ENCODE measurements around the gene ETV3L. TPM values are rescaled to one million over a fixed set of nuclear protein-coding genes. Genes with fewer than 3 reads are reported as not detected.

Gene ETV3L
- total and polyA plus RNA-seq, 5 donors from 2014 or later, result not detected

DNA sequence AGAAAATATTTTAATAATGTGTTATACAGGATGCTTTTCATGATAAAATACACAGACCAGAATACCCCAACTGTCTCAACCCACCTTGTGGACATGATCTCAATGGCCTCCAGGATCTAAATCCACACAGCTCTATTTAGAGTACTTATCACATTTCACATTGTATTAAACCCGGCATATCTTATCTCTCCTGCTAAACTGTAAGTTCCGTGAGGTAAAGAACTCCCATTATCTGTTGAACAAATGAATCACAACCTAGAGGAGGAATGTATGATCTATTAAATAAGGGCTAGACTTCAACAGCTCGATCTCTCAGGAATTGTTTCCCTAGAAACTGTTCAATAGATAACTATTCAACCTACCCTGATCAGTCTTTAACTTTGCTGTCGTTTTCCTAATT is 31.7 kb upstream of the ETV3L start:
- DNase-seq (no peak), ATAC-seq (ENCODE audit: low read depth in 2 of 2) (no peak)
- H3K27ac Mint-ChIP-seq, result peak overlapping the region in 1 of 3 donors; percentile 55
- peaks cover 44 to 58% (median 51%) of the 10 kb centered on the region in 4 donors for H3K4me1 Mint-ChIP-seq
- Histone ChIP-seq H3K27ac (ENCODE audit: insufficient read depth, low read length, poor library complexity, severe bottlenecking) (no peak overlapping the region), H3K36me3 (ENCODE audit: control insufficient read depth, insufficient read depth, low read length) (peaks cover 71% of the 10 kb centered on the region), H3K4me1 (ENCODE audit: control insufficient read depth, insufficient read depth, low read length, poor library complexity, severe bottlenecking) (peaks cover 40% of the 10 kb centered on the region), H3K9me3 (ENCODE audit: control insufficient read depth in 2 of 2, low read length in 2 of 2) (no peaks in the 10 kb centered on the region), H3K27me3 (ENCODE audit: control insufficient read depth, insufficient read depth, low read length) (no peaks in the 10 kb centered on the region), H3K4me3 (ENCODE audit: low read depth, low read length) (no peak overlapping the region)
- H3K36me3 Mint-ChIP-seq, result peaks cover 48% of the 10 kb centered on the region
- no peaks in the 10 kb centered on the region for H3K9me3 Mint-ChIP-seq
- no peak overlapping the region for H3K4me3 Mint-ChIP-seq
- no peaks in the 10 kb centered on the region for H3K27me3 Mint-ChIP-seq

DNA sequence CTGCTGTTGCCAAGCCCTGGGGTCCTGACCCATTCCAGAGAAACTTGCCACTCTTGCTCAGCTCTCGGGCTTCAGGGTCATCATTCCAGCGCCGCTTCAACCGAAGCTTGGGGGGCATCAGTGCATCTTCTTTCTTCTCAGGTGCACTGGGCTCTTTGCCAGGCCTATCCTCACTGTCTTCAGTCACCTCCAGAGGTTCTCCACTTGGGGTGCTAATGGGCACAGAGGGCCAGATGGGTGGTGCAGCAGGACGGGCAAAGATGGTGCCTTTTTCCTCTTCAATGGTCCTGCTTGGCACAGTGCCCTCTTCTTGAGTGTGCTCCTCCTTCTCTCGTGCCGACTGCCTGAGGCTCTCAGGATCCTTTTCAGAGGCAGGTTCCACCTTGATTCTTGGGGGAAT is 25.2 kb upstream of the ETV3L start:
- no peak for ATAC-seq (ENCODE audit: low read depth in 2 of 2)
- peak overlapping the region in 1 of 3 donors; percentile 26 for H3K27ac Mint-ChIP-seq
- Histone ChIP-seq H3K36me3 (ENCODE audit: control insufficient read depth, insufficient read depth, low read length) (peaks cover 62% of the 10 kb centered on the region), H3K4me1 (ENCODE audit: control insufficient read depth, insufficient read depth, low read length, poor library complexity, severe bottlenecking) (no peaks in the 10 kb centered on the region), H3K9me3 (ENCODE audit: control insufficient read depth in 2 of 2, low read length in 2 of 2) (no peaks in the 10 kb centered on the region), H3K27me3 (ENCODE audit: control insufficient read depth, insufficient read depth, low read length) (no peaks in the 10 kb centered on the region), H3K27ac (ENCODE audit: insufficient read depth, low read length, poor library complexity, severe bottlenecking) (no peak overlapping the region), H3K4me3 (ENCODE audit: low read depth, low read length) (no peak overlapping the region)
- H3K9me3 Mint-ChIP-seq, result no peaks in the 10 kb centered on the region
- no peak for DNase-seq
- H3K4me1 Mint-ChIP-seq, result peaks cover 5 to 37% (median 30%) of the 10 kb centered on the region in 4 donors
- peaks cover 54% of the 10 kb centered on the region for H3K36me3 Mint-ChIP-seq
- H3K4me3 Mint-ChIP-seq, result no peak overlapping the region
- H3K27me3 Mint-ChIP-seq, result no peaks in the 10 kb centered on the region

DNA sequence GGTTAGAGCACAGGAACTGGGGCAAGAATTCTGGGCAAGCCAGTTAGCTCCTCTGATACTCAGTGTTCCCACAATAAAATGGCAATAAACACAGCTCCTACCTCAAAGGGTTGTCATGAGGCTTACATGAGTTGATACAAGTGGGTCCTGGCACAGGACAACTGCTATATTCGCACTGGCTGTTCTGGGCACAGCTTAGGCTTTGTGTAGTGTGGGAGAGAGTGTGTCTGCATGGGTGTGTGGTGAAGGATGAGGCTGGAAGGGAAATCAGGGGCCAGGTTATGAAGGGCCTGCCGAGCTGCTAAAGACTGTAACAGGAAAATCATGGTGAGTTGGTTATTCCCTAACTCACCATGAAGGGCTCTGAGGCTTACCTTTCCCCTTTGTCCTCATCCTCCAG is 19.8 kb upstream of the ETV3L start:
- no peak for ATAC-seq (ENCODE audit: low read depth in 2 of 2)

GRCh38 chr1:157119008-157119407 is 19.4 kb upstream of the ETV3L start:
- H3K27me3 Mint-ChIP-seq, result no peaks in the 10 kb centered on the region
- peaks cover 19% of the 10 kb centered on the region for H3K36me3 Mint-ChIP-seq
- Histone ChIP-seq H3K36me3 (ENCODE audit: control insufficient read depth, insufficient read depth, low read length) (peaks cover 18% of the 10 kb centered on the region), H3K4me3 (ENCODE audit: low read depth, low read length) (no peak overlapping the region), H3K27ac (ENCODE audit: insufficient read depth, low read length, poor library complexity, severe bottlenecking) (no peak overlapping the region), H3K4me1 (ENCODE audit: control insufficient read depth, insufficient read depth, low read length, poor library complexity, severe bottlenecking) (no peaks in the 10 kb centered on the region), H3K9me3 (ENCODE audit: control insufficient read depth in 2 of 2, low read length in 2 of 2) (no peaks in the 10 kb centered on the region), H3K27me3 (ENCODE audit: control insufficient read depth, insufficient read depth, low read length) (no peaks in the 10 kb centered on the region)
- H3K4me1 Mint-ChIP-seq, result peaks cover 8 to 28% (median 15%) of the 10 kb centered on the region in 4 donors
- DNase-seq (no peak), ATAC-seq (ENCODE audit: low read depth in 2 of 2) (no peak)
- no peak overlapping the region for H3K4me3 Mint-ChIP-seq
- no peak overlapping the region for H3K27ac Mint-ChIP-seq
- no peaks in the 10 kb centered on the region for H3K9me3 Mint-ChIP-seq

More for the DNA sequence above, 19.8 kb upstream of the ETV3L start:
- Mint-ChIP-seq H3K27ac (no peak overlapping the region), H3K4me3 (no peak overlapping the region), H3K4me1 (peaks cover 8 to 32% (median 17%) of the 10 kb centered on the region in 4 donors), H3K36me3 (peaks cover 23% of the 10 kb centered on the region), H3K9me3 (no peaks in the 10 kb centered on the region), H3K27me3 (no peaks in the 10 kb centered on the region)
- Histone ChIP-seq H3K27ac (ENCODE audit: insufficient read depth, low read length, poor library complexity, severe bottlenecking) (no peak overlapping the region), H3K36me3 (ENCODE audit: control insufficient read depth, insufficient read depth, low read length) (peaks cover 23% of the 10 kb centered on the region), H3K9me3 (ENCODE audit: control insufficient read depth in 2 of 2, low read length in 2 of 2) (no peaks in the 10 kb centered on the region), H3K27me3 (ENCODE audit: control insufficient read depth, insufficient read depth, low read length) (no peaks in the 10 kb centered on the region), H3K4me3 (ENCODE audit: low read depth, low read length) (no peak overlapping the region), H3K4me1 (ENCODE audit: control insufficient read depth, insufficient read depth, low read length, poor library complexity, severe bottlenecking) (no peaks in the 10 kb centered on the region)
- DNase-seq, result no peak

- Mint-ChIP-seq H3K27ac (peak overlapping the region in 1 of 3 donors; percentile 65), H3K9me3 (no peaks in the 10 kb centered on the region), H3K4me1 (peaks cover 0 to 16% (median 10%) of the 10 kb centered on the region in 4 donors), H3K36me3 (peaks cover 5% of the 10 kb centered on the region), H3K27me3 (no peaks in the 10 kb centered on the region), H3K4me3 (no peak overlapping the region)
- no peaks in the 10 kb centered on the region for H3K27me3 ChIP-seq (ENCODE audit: control insufficient read depth, insufficient read depth, low read length)
- H3K9me3 ChIP-seq (ENCODE audit: control insufficient read depth in 2 of 2, low read length in 2 of 2), result no peaks in the 10 kb centered on the region
- DNase-seq (no peak), ATAC-seq (ENCODE audit: low read depth in 2 of 2) (no peak)
- H3K4me1 ChIP-seq (ENCODE audit: control insufficient read depth, insufficient read depth, low read length, poor library complexity, severe bottlenecking), result no peaks in the 10 kb centered on the region
- no peak overlapping the region for H3K4me3 ChIP-seq (ENCODE audit: low read depth, low read length)
- peaks cover 4% of the 10 kb centered on the region for H3K36me3 ChIP-seq (ENCODE audit: control insufficient read depth, insufficient read depth, low read length)
- H3K27ac ChIP-seq (ENCODE audit: insufficient read depth, low read length, poor library complexity, severe bottlenecking), result no peak overlapping the region
Observed at GRCh38 chr1:157117527-157118057, 18.0 kb upstream of the ETV3L start.

DNA sequence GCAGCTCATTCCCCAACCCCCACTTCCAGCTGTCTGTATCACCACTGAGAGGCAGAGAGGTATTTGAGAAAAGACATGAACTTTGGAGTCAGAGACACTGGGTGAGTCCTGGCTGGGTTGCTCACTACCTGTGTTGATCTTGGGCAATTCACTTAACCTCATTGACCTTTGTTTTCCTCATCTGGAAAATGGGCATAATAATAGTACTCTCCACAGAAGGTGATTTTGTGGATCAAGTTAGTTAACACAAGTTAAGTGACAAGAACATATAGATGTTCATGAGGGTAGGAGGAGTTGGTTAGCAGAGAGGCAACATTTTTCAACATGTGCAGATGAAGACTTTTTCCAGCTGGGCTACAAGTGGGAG is 17.1 kb upstream of the ETV3L start:
- Mint-ChIP-seq H3K27me3 (no peaks in the 10 kb centered on the region), H3K4me3 (no peak overlapping the region), H3K9me3 (no peaks in the 10 kb centered on the region), H3K4me1 (peaks cover 0 to 15% (median 8%) of the 10 kb centered on the region in 4 donors), H3K27ac (peak overlapping the region in 1 of 3 donors; percentile 71), H3K36me3 (peaks cover 6% of the 10 kb centered on the region)
- no peak for ATAC-seq (ENCODE audit: low read depth in 2 of 2)
- DNase-seq, result no peak
- Histone ChIP-seq H3K27ac (ENCODE audit: insufficient read depth, low read length, poor library complexity, severe bottlenecking) (no peak overlapping the region), H3K36me3 (ENCODE audit: control insufficient read depth, insufficient read depth, low read length) (no peaks in the 10 kb centered on the region), H3K27me3 (ENCODE audit: control insufficient read depth, insufficient read depth, low read length) (no peaks in the 10 kb centered on the region), H3K4me1 (ENCODE audit: control insufficient read depth, insufficient read depth, low read length, poor library complexity, severe bottlenecking) (no peaks in the 10 kb centered on the region), H3K9me3 (ENCODE audit: control insufficient read depth in 2 of 2, low read length in 2 of 2) (no peaks in the 10 kb centered on the region), H3K4me3 (ENCODE audit: low read depth, low read length) (no peak overlapping the region)

GRCh38 chr1:157115851-157116736 is 16.5 kb upstream of the ETV3L start:
- peaks cover 4% of the 10 kb centered on the region for H3K27me3 Mint-ChIP-seq
- H3K9me3 Mint-ChIP-seq, result no peaks in the 10 kb centered on the region
- Histone ChIP-seq H3K9me3 (ENCODE audit: control insufficient read depth in 2 of 2, low read length in 2 of 2) (no peaks in the 10 kb centered on the region), H3K27me3 (ENCODE audit: control insufficient read depth, insufficient read depth, low read length) (no peaks in the 10 kb centered on the region), H3K4me3 (ENCODE audit: low read depth, low read length) (no peak overlapping the region), H3K4me1 (ENCODE audit: control insufficient read depth, insufficient read depth, low read length, poor library complexity, severe bottlenecking) (no peaks in the 10 kb centered on the region), H3K27ac (ENCODE audit: insufficient read depth, low read length, poor library complexity, severe bottlenecking) (no peak overlapping the region), H3K36me3 (ENCODE audit: control insufficient read depth, insufficient read depth, low read length) (no peaks in the 10 kb centered on the region)
- H3K27ac Mint-ChIP-seq, result peak overlapping the region in 2 of 3 donors; percentile 56 to 71
- peaks cover 3% of the 10 kb centered on the region for H3K36me3 Mint-ChIP-seq
- ATAC-seq (ENCODE audit: low read depth in 2 of 2) (no peak), DNase-seq (no peak)
- H3K4me3 Mint-ChIP-seq, result no peak overlapping the region
- peaks cover 0 to 12% (median 6%) of the 10 kb centered on the region in 4 donors for H3K4me1 Mint-ChIP-seq

All from CD4-positive, CD25-positive, alpha-beta regulatory T cell (primary cell).